MCF 10A (cell line): Measurements from ENCODE around the gene AMH. TPM values are rescaled to one million over a fixed set of nuclear protein-coding genes. Genes with fewer than 3 reads are reported as not detected.

Source experiments
- BruUV-seq: library from RNA; stranded (reverse); fragments of 400-500 nt; replicated peaks from 2 replicates; lab custom pipeline; 2021; lab: Mats Ljungman, UMichigan
- CTCF ChIA-PET: fragments of 300-600 bp; sonication (Branson Sonifier 250); formaldehyde crosslinking; extraction: SDS; loops from one replicate; lab custom pipeline; 2021; ENCODE audit warnings: antibody characterized with exemption, inconsistent platforms; lab: Yijun Ruan, JAX
- POLR2A ChIA-PET: fragments of 300-600, 350-650 bp; sonication (Branson Sonifier 250); formaldehyde crosslinking; extraction: SDS; loops from one replicate; lab custom pipeline; 2020; ENCODE audit warnings: antibody characterized with exemption, inconsistent platforms; lab: Yijun Ruan, JAX
- DNase-seq: peaks from one replicate; pipeline ENCODE4 v3.0.0-alpha.2; 2018; ENCODE audit not compliant: unreplicated experiment
- H3K27ac Mint-ChIP-seq: one replicate; pipeline ENCODE4 v1.8.0; 2022; ENCODE audit warnings: mild to moderate bottlenecking, low read depth, mixed read lengths; ENCODE audit not compliant: unreplicated experiment
- H3K27me3 Mint-ChIP-seq: one replicate; pipeline ENCODE4 v1.8.0; 2022; ENCODE audit warnings: mixed read lengths; ENCODE audit not compliant: insufficient read depth, unreplicated experiment
- H3K36me3 Mint-ChIP-seq: one replicate; pipeline ENCODE4 v1.8.0; 2022; ENCODE audit warnings: mild to moderate bottlenecking, moderate library complexity, mixed read lengths; ENCODE audit not compliant: insufficient read depth, unreplicated experiment
- H3K4me1 Mint-ChIP-seq: one replicate; pipeline ENCODE4 v1.8.0; 2022; ENCODE audit warnings: mixed read lengths; ENCODE audit not compliant: insufficient read depth, unreplicated experiment
- H3K4me3 Mint-ChIP-seq: one replicate; pipeline ENCODE4 v1.8.0; 2022; ENCODE audit warnings: mild to moderate bottlenecking, moderate library complexity, mixed read lengths; ENCODE audit not compliant: unreplicated experiment
- H3K9me3 Mint-ChIP-seq: one replicate; pipeline ENCODE4 v1.8.0; 2022; ENCODE audit warnings: mixed read lengths; ENCODE audit not compliant: unreplicated experiment
- intact Hi-C: fragments of 100-400 bp; cut with micrococcal nuclease; formaldehyde crosslinking; loops from 2 replicates; pipeline ENCODE4 v1.14.1; 2022
- total RNA-seq: library from RNA; stranded (reverse); gene quantifications from 2 replicates; pipeline ENCODE4 v1.2.3, GENCODE V29; 2022
- TF ChIP-seq, protein P1 (sequence below): fragments of 200-600 bp; IDR thresholded peaks from one replicate; pipeline ENCODE4 v1.8.0; 2022; ENCODE audit warnings: antibody characterized with exemption, mild to moderate bottlenecking; ENCODE audit not compliant: unreplicated experiment

The AMH gene
- total RNA-seq, 1 experiment from 2014 or later, result 11.9 TPM

DNA sequence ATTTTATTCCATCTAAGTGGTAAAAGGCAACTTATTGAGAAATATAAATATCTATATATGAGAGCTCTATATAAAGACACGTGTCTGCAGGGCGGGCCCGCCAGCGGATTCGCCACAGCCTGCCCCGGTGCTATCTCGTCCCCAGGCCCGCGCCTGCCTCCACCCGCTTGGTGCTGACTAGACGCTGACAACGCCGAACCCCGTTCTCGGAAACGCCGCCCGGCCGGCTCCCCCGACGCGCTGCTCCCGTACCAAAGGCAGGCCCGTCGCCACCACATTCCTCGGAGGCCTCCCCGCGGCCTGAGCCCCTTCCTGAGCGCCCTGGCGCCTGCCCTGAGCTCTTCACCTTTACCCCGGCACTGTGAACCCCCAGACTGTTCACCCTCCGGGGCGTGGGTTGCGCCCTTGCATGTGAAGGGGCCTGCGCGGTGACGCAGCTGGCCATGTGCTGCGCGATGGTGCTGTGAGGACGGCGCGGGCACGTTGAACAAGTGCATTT is 19.0 kb upstream of the AMH start:
- Mint-ChIP-seq H3K27me3 (no peaks in the 10 kb centered on the region), H3K27ac (no peak overlapping the region), H3K36me3 (peaks cover 51% of the 10 kb centered on the region), H3K9me3 (no peaks in the 10 kb centered on the region), H3K4me3 (no peak overlapping the region), H3K4me1 (peaks cover 4% of the 10 kb centered on the region)
- ChIA-PET CTCF (interaction anchor here (1.1 kb wide), 1 partner anchor 14 kb away, joined by 3 read pairs; no protein-coding TSS in a partner anchor), POLR2A (interaction anchor here (0.8 to 1.5 kb wide), 3 partner anchors 9 to 143 kb away, joined by 3 to 5 read pairs (median 3); no protein-coding TSS in a partner anchor)
- no TSS peak for BruUV-seq
- intact Hi-C loops, result no loop called here
- TF ChIP-seq, protein P1, sequence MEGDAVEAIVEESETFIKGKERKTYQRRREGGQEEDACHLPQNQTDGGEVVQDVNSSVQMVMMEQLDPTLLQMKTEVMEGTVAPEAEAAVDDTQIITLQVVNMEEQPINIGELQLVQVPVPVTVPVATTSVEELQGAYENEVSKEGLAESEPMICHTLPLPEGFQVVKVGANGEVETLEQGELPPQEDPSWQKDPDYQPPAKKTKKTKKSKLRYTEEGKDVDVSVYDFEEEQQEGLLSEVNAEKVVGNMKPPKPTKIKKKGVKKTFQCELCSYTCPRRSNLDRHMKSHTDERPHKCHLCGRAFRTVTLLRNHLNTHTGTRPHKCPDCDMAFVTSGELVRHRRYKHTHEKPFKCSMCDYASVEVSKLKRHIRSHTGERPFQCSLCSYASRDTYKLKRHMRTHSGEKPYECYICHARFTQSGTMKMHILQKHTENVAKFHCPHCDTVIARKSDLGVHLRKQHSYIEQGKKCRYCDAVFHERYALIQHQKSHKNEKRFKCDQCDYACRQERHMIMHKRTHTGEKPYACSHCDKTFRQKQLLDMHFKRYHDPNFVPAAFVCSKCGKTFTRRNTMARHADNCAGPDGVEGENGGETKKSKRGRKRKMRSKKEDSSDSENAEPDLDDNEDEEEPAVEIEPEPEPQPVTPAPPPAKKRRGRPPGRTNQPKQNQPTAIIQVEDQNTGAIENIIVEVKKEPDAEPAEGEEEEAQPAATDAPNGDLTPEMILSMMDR, result no peak
- DNase-seq, result no peak

DNA sequence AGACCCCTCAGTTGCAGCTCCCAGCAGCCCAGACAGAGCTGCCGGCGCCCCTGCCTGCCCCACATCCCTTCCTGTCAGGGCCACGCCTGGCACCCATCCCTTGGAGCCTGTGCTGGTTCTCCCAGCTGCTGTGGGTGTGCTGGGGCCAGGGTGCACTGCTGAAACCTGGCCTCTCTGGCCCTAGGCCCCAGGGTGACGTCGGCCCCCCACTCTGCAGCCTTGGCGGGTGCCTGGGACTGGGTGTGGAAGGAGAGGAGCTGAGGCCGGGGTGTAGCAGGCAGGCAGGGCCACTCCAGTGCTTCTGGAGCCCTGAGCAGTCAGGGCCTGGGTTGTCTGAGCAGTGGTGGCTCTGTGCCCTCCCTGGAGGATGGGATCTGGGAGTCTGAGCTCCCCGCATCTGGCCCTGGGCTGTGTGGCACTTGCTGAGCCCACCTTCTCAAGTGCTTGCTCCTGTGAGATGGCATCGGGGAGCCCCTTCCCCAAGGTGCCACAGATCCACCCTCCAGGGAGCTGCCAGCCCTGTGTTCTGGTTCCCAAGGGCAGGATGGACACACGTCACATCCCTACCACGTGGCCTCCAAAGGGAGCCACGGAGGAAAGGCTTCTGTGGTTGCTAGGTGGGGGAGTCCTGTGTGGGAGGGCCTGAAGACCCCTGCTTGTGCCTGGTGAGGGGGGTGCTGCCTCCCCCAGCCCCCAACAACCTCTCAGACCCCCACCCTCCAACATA is 18.2 kb upstream of the AMH start:
- ChIA-PET CTCF (no interaction called here), POLR2A (interaction anchor here (0.5 to 1.5 kb wide), 4 partner anchors 8 to 142 kb away, joined by 3 to 5 read pairs (median 3); no protein-coding TSS in a partner anchor)
- TF ChIP-seq, protein P1, result no peak
- peaks cover 4% of the 10 kb centered on the region for H3K4me1 Mint-ChIP-seq
- intact Hi-C loops, result no loop called here
- peaks cover 42% of the 10 kb centered on the region for H3K36me3 Mint-ChIP-seq
- H3K27ac Mint-ChIP-seq, result peak overlapping the region; percentile 81
- H3K4me3 Mint-ChIP-seq, result no peak overlapping the region
- no peak for DNase-seq
- BruUV-seq, result no TSS peak
- H3K9me3 Mint-ChIP-seq, result no peaks in the 10 kb centered on the region
- H3K27me3 Mint-ChIP-seq, result no peaks in the 10 kb centered on the region

DNA sequence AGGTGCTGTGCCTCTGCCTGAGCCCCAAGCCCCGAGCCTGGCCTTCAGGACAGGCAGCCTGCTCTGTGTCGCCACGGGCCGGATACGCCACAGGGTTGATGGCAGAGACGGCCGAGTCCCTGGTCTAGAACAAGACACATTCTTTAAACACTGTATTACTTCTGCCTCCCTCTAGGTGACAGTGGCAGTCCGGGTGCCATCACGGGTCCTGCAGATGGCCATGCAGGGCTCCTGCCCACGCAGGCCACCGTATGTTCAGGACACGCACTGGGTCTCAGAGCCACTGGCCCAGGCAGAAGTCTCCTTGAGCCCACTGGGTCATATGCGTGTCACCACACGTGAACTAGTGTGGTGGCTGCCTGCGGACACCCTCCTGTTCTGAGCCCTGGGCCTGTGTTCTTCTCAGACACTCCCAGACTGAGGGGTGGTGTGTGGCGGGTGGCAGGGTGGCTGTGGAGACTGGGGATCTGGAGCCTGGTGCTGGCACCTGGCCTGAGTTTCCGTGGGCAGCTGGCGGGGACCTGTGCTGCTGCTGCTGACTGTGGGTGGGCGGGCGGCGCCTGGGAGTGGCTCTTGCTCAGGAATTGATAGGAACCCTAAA is 17.4 kb upstream of the AMH start:
- Mint-ChIP-seq H3K27ac (no peak overlapping the region), H3K4me1 (peaks cover 4% of the 10 kb centered on the region), H3K9me3 (no peaks in the 10 kb centered on the region), H3K27me3 (no peaks in the 10 kb centered on the region), H3K36me3 (peaks cover 46% of the 10 kb centered on the region), H3K4me3 (no peak overlapping the region)
- intact Hi-C loops, result no loop called here
- TF ChIP-seq, protein P1, result no peak
- ChIA-PET CTCF (interaction anchor here (1.5 kb wide), 1 partner anchor 76 kb away, joined by 3 read pairs; no protein-coding TSS in a partner anchor), POLR2A (no interaction called here)
- no TSS peak for BruUV-seq
- no peak for DNase-seq
